H1 (cell line): ENCODE measurements around the gene TSPAN16. TPM values are rescaled to one million over a fixed set of nuclear protein-coding genes. Genes with fewer than 3 reads are reported as not detected.

ENCODE experiments used
- CTCF ChIA-PET: fragments of 300-600 bp; sonication (Branson Sonifier 250); formaldehyde crosslinking; loops from one replicate; lab custom pipeline; 2021; ENCODE audit not compliant: partially characterized antibody; lab: Charles Lee
- POLR2A ChIA-PET: fragments of 300-600 bp; sonication (Branson Sonifier 250); formaldehyde crosslinking; loops from one replicate; lab custom pipeline; 2021; ENCODE audit warnings: inconsistent platforms; ENCODE audit not compliant: partially characterized antibody; lab: Charles Lee
- DNase-seq, 2 experiments: peaks; one replicate each; pipeline versions ENCODE4 v3.0.0 to v3.0.0-alpha.2; 2010 to 2022; ENCODE audit warnings: low spot score in 2 of 2, low read depth in 1 of 2, mixed read lengths in 1 of 2
- FAIRE-seq: peaks from 2 replicates; lab custom pipeline; 2011; peaks lifted over from hg19 to GRCh38; lab: Jason Lieb, UNC
- H2AFZ ChIP-seq: 2 replicates; pipeline ENCODE4 v1.8.1; 2012; ENCODE audit warnings: low read length, inconsistent platforms
- H2AK5ac ChIP-seq: 2 replicates; pipeline ENCODE4 v1.6.1; 2013; ENCODE audit warnings: low read depth, low read length
- H2BK120ac ChIP-seq: replicated peaks from 2 replicates; pipeline ENCODE3; 2013; ENCODE audit warnings: low read depth, low read length, inconsistent platforms
- H2BK12ac ChIP-seq: 2 replicates; pipeline ENCODE4 v1.6.1; 2013; ENCODE audit warnings: low read depth, low read length
- H2BK15ac ChIP-seq: 2 replicates; pipeline ENCODE4 v1.6.1; 2013; ENCODE audit warnings: low read length
- H2BK20ac ChIP-seq: 2 replicates; pipeline ENCODE4 v1.6.1; 2013; ENCODE audit warnings: low read length
- H2BK5ac ChIP-seq: 2 replicates; pipeline ENCODE4 v1.6.1; 2013; ENCODE audit warnings: low read depth, low read length
- H3K14ac ChIP-seq: 2 replicates; pipeline ENCODE4 v1.6.1; 2013; ENCODE audit warnings: inconsistent platforms; ENCODE audit not compliant: insufficient read length
- H3K18ac ChIP-seq: 2 replicates; pipeline ENCODE4 v1.6.1; 2013; ENCODE audit warnings: low read length; ENCODE audit errors: extremely low read depth
- H3K23ac ChIP-seq: 2 replicates; pipeline ENCODE4 v1.6.1; 2013; ENCODE audit warnings: inconsistent platforms; ENCODE audit not compliant: insufficient read length
- H3K23me2 ChIP-seq: 2 replicates; pipeline ENCODE4 v1.6.1; 2013; ENCODE audit warnings: low read depth, low read length
- H3K27ac ChIP-seq: 2 replicates; pipeline ENCODE4 v1.6.1; 2011; ENCODE audit warnings: low read depth, low read length, inconsistent platforms
- H3K27me3 ChIP-seq, 4 experiments: replicated peaks in 1 of 4; 1 replicate in 1 of 4; 2 replicates in 3 of 4; pipeline versions ENCODE4 v1.6.1 to v1.8.1; 2011 to 2013; ENCODE audit warnings: low read length in 3 of 4, mild to moderate bottlenecking in 3 of 4, inconsistent platforms in 2 of 4, mixed read lengths in 2 of 4, moderate library complexity in 1 of 4; ENCODE audit not compliant: control insufficient read depth in 3 of 4, insufficient read depth in 3 of 4; ENCODE audit errors: extremely low read depth in 1 of 4
- H3K36me3 ChIP-seq, 4 experiments: 2 replicates each; pipeline versions ENCODE4 v1.6.1 to v1.8.1; 2011 to 2013; ENCODE audit warnings: mild to moderate bottlenecking in 4 of 4, low read length in 3 of 4, moderate library complexity in 2 of 4, control low read depth in 1 of 4, inconsistent platforms in 1 of 4; ENCODE audit not compliant: insufficient read depth in 4 of 4, control insufficient read depth in 2 of 4
- H3K4ac ChIP-seq: replicated peaks from 2 replicates; pipeline ENCODE3; 2013; ENCODE audit warnings: low read length, low read depth, mixed read lengths, inconsistent platforms; ENCODE audit not compliant: insufficient read length
- H3K4me1 ChIP-seq, 4 experiments: replicated peaks in 1 of 4; 1 replicate in 1 of 4; 2 replicates in 3 of 4; pipeline versions ENCODE4 v1.6.1 to v1.8.1; 2011 to 2013; ENCODE audit warnings: low read length in 3 of 4, inconsistent platforms in 2 of 4, mixed read lengths in 1 of 4; ENCODE audit not compliant: insufficient read depth in 4 of 4, control insufficient read depth in 3 of 4
- H3K4me2 ChIP-seq, 2 experiments: 2 replicates each; pipeline versions ENCODE4 v1.6.1 to v1.8.1; 2011 to 2013; ENCODE audit warnings: low read depth in 2 of 2, low read length in 2 of 2, control low read depth in 1 of 2, inconsistent platforms in 1 of 2, mild to moderate bottlenecking in 1 of 2; ENCODE audit not compliant: insufficient read depth in 1 of 2
- H3K4me3 ChIP-seq, 4 experiments: fragments of 200-600, 300-600 bp in 1 of 4; sonication (generic), shearing (Covaris generic), sonication (Bioruptor Twin) in 1 of 4; 2 replicates each; pipeline versions ENCODE4 v1.5.1 to v1.8.1; 2011 to 2016; ENCODE audit warnings: low read length in 4 of 4, low read depth in 3 of 4, control low read depth in 2 of 4, inconsistent platforms in 2 of 4, mild to moderate bottlenecking in 2 of 4, mixed read lengths in 1 of 4, moderate library complexity in 1 of 4; ENCODE audit not compliant: insufficient read depth in 2 of 4; ENCODE audit errors: extremely low read depth in 1 of 4
- H3K56ac ChIP-seq: replicated peaks from 2 replicates; pipeline ENCODE3; 2013; ENCODE audit warnings: low read depth, mild to moderate bottlenecking, mixed read lengths, low read length, inconsistent platforms; ENCODE audit not compliant: insufficient read length
- H3K79me1 ChIP-seq: 2 replicates; pipeline ENCODE4 v1.6.1; 2013; ENCODE audit warnings: low read depth, low read length, control low read depth
- H3K79me2 ChIP-seq, 2 experiments: 2 replicates each; pipeline versions ENCODE4 v1.6.1 to v1.8.1; 2012 to 2013; ENCODE audit warnings: low read length in 2 of 2, mild to moderate bottlenecking in 2 of 2, inconsistent platforms in 1 of 2; ENCODE audit not compliant: insufficient read depth in 2 of 2, control insufficient read depth in 1 of 2
- H3K9ac ChIP-seq, 4 experiments: replicated peaks in 1 of 4; 1 replicate in 1 of 4; 2 replicates in 3 of 4; pipeline versions ENCODE4 v1.6.1 to v1.8.1; 2011 to 2013; ENCODE audit warnings: low read depth in 3 of 4, low read length in 3 of 4, control low read depth in 2 of 4, mild to moderate bottlenecking in 2 of 4, moderate library complexity in 2 of 4, inconsistent platforms in 1 of 4; ENCODE audit errors: extremely low read depth in 1 of 4
- H3K9me3 ChIP-seq, 2 experiments: 2 replicates each; pipeline versions ENCODE4 v1.6.1 to v1.8.1; 2012 to 2013; ENCODE audit warnings: mild to moderate bottlenecking in 2 of 2, moderate library complexity in 2 of 2, control low read depth in 1 of 2, inconsistent platforms in 1 of 2, low read depth in 1 of 2, low read length in 1 of 2, mixed read lengths in 1 of 2; ENCODE audit not compliant: insufficient read depth in 2 of 2
- H4K20me1 ChIP-seq, 2 experiments: replicated peaks in 1 of 2; 2 replicates each; pipeline versions ENCODE3 to v1.8.1; 2011 to 2013; ENCODE audit warnings: inconsistent platforms in 2 of 2, low read length in 2 of 2, mild to moderate bottlenecking in 1 of 2; ENCODE audit not compliant: insufficient read depth in 2 of 2, control insufficient read depth in 1 of 2
- H4K5ac ChIP-seq: 2 replicates; pipeline ENCODE4 v1.6.1; 2013; ENCODE audit warnings: low read length, low read depth, mixed read lengths, inconsistent platforms; ENCODE audit not compliant: insufficient read length
- H4K8ac ChIP-seq: 2 replicates; pipeline ENCODE4 v1.8.0; 2013; ENCODE audit warnings: mild to moderate bottlenecking, moderate library complexity, low read length, inconsistent platforms; ENCODE audit not compliant: insufficient read depth; ENCODE audit errors: extremely low read depth
- H4K91ac ChIP-seq: replicated peaks from 2 replicates; pipeline ENCODE3; 2013; ENCODE audit warnings: low read length, mixed read lengths, inconsistent platforms; ENCODE audit not compliant: insufficient read length
- BRCA1 ChIP-seq: IDR thresholded peaks from 2 replicates; pipeline ENCODE4 v1.6.1; 2012; ENCODE audit warnings: low read depth, low read length, improper control_type of control experiment
- CBX5 ChIP-seq: fragments of 300-800, 300-1000 bp; sonication (generic); IDR thresholded peaks from 2 replicates; pipeline ENCODE4 v1.7.1; 2016; ENCODE audit warnings: antibody characterized with exemption, low read length, low read depth
- EGR1 ChIP-seq: IDR thresholded peaks from 2 replicates; pipeline ENCODE4 v1.6.1; 2011; ENCODE audit warnings: low read depth, low read length, borderline replicate concordance
- GABPA ChIP-seq: IDR thresholded peaks from 2 replicates; pipeline ENCODE4 v1.6.1; 2011; ENCODE audit warnings: mild to moderate bottlenecking, low read length, moderate library complexity, borderline replicate concordance; ENCODE audit not compliant: insufficient read depth
- PHF8 ChIP-seq: fragments of 200-600 bp; sonication (generic); conservative IDR thresholded peaks from 2 replicates; pipeline ENCODE4 v1.7.1; 2012; ENCODE audit warnings: low read depth, mild to moderate bottlenecking, inconsistent platforms, low read length, moderate library complexity
- POU5F1 ChIP-seq: IDR thresholded peaks from 2 replicates; pipeline ENCODE4 v1.6.1; 2011; ENCODE audit warnings: low read depth, mild to moderate bottlenecking, low read length, moderate library complexity
- RBBP5 ChIP-seq: IDR thresholded peaks from 2 replicates; pipeline ENCODE4 v1.7.1; 2012; ENCODE audit warnings: low read depth, mild to moderate bottlenecking, inconsistent platforms, low read length, moderate library complexity, borderline replicate concordance
- SIX5 ChIP-seq: IDR thresholded peaks from 2 replicates; pipeline ENCODE4 v1.6.1; 2011; ENCODE audit warnings: mild to moderate bottlenecking, low read depth, low read length
- SP1 ChIP-seq: IDR thresholded peaks from 2 replicates; pipeline ENCODE4 v1.6.1; 2011; ENCODE audit warnings: low read depth, low read length
- SP2 ChIP-seq: IDR thresholded peaks from 2 replicates; pipeline ENCODE4 v1.6.1; 2012; ENCODE audit warnings: mild to moderate bottlenecking, low read length, inconsistent platforms
- TBP ChIP-seq: IDR thresholded peaks from 2 replicates; pipeline ENCODE4 v1.6.1; 2011; ENCODE audit warnings: low read depth, low read length, improper control_type of control experiment
- TEAD4 ChIP-seq: IDR thresholded peaks from 2 replicates; pipeline ENCODE4 v1.6.1; 2012; ENCODE audit warnings: low read depth, low read length, inconsistent platforms, mixed read lengths
- WGBS, 2 experiments: shearing (Covaris generic) in 1 of 2; methylation state at CpG; one replicate each; pipeline versions ENCODE4 v1.1.6 to v1.1.7; 2013 to 2015; ENCODE audit warnings: low lambda C conversion rate in 2 of 2, mixed read lengths in 2 of 2, inconsistent platforms in 1 of 2, low coverage in 1 of 2, missing lambda C conversion rate in 1 of 2; ENCODE audit not compliant: insufficient replicate concordance in 2 of 2, insufficient coverage in 1 of 2, insufficient read length in 1 of 2; ENCODE audit errors: extremely low coverage in 1 of 2, missing lambda C conversion rate in 1 of 2; 5-methylcytosine and 5-hydroxymethylcytosine counted together
- polyA plus RNA-seq, 7 experiments: library from polyadenylated mRNA; depleted of rRNA in 3 of 7; stranded (reverse) in 5 of 7; unstranded in 2 of 7; fragments of >200 nt in 5 of 7; fragments of 200-250 nt in 2 of 7; gene quantifications; 1 replicate in 5 of 7; 2 replicates in 1 of 7; 4 replicates in 1 of 7; pipeline versions ENCODE4 v1.2.1 to v1.2.3, GENCODE V29; 2011 to 2013; ENCODE audit warnings: missing spikeins in 2 of 7, mixed read lengths in 2 of 7
- total RNA-seq: library from RNA; stranded (reverse); fragmentation: NEBNext Ultra II Directional; extraction: Animal tissue kit (Norgen Biotek cat#: 25700); gene quantifications from 2 replicates; pipeline ENCODE4 v1.2.1, GENCODE V29; 2021

The TSPAN16 gene
- total and polyA plus RNA-seq, 2 of the 8 experiments (the other 6 are each of a cell fraction or from before 2014, with no cell fraction given) = not detected

GRCh38 chr19:11296264-11296663 lies 304 bp downstream of the TSPAN16 start:
- H2BK12ac ChIP-seq = peak overlapping the region; percentile 27; the same call in 1 of the 2 replicates
- H3K9ac ChIP-seq = no peak overlapping the region
- WGBS, 2 experiments = 86% methylated on average over 7 of the region's 7 CpGs; no CpG with 5 or more reads in 1 of the 2 experiments
- no peak overlapping the region for H3K56ac ChIP-seq
- H3K27me3 ChIP-seq = no peaks in the 10 kb centered on the region; a peak in 2 of 7 replicates
- FAIRE-seq = no peak
- no peak overlapping the region for H2BK120ac ChIP-seq
- no peak overlapping the region for H4K8ac ChIP-seq
- CTCF ChIA-PET = interaction anchor here (1.0 to 4.7 kb wide), 17 partner anchors 9 to 150 kb away, joined by 3 to 20 read pairs (median 4); partner anchors contain the start of genes CCDC159, RAB3D, SWSAP1 and TMEM205
- no peak overlapping the region for H2BK15ac ChIP-seq
- no peaks in the 10 kb centered on the region for H4K20me1 ChIP-seq
- no peak overlapping the region for H3K18ac ChIP-seq
- no peak overlapping the region for H3K4ac ChIP-seq
- H3K23ac ChIP-seq = no peak overlapping the region
- no peaks in the 10 kb centered on the region for H3K36me3 ChIP-seq
- TF ChIP-seq POU5F1 (no peak), TBP (no peak), SP1 (no peak), PHF8 (no peak), BRCA1 (no peak), SIX5 (no peak), SP2 (no peak), EGR1 (no peak), RBBP5 (no peak), GABPA (no peak), TEAD4 (no peak), CBX5 (no peak)
- no peak overlapping the region for H2BK20ac ChIP-seq
- no peak overlapping the region for H2AK5ac ChIP-seq
- H3K27ac ChIP-seq = no peak overlapping the region
- no peaks in the 10 kb centered on the region for H3K23me2 ChIP-seq
- no peak overlapping the region for H4K5ac ChIP-seq
- no peak overlapping the region for H4K91ac ChIP-seq
- H3K79me1 ChIP-seq = no peaks in the 10 kb centered on the region
- POLR2A ChIA-PET = interaction anchor here (0.9 to 1.3 kb wide), 2 partner anchors 12 to 79 kb away, joined by 3 to 4 read pairs; no protein-coding TSS in a partner anchor
- no peak overlapping the region for H3K4me3 ChIP-seq
- no peak overlapping the region for H3K4me2 ChIP-seq
- no peak overlapping the region for H2BK5ac ChIP-seq
- no peaks in the 10 kb centered on the region for H3K9me3 ChIP-seq
- H2AFZ ChIP-seq = peak overlapping the region; percentile 66; the same call in 1 of the 2 replicates
- no peak overlapping the region for H3K14ac ChIP-seq
- DNase-seq = no peak
- peaks cover 2 to 6% (median 2%) of the 10 kb centered on the region in 4 experiments; a peak in 5 of 7 replicates for H3K4me1 ChIP-seq
- no peaks in the 10 kb centered on the region for H3K79me2 ChIP-seq
